HUES64 (cell line): ENCODE data around the gene SMYD4.
"Not testable (repeated sequence)": the region's sequence is repeated elsewhere in the genome, so short reads cannot be mapped to it uniquely, and the experiment has no call there.

Experiments used
- H3K27ac ChIP-seq: 2 replicates; pipeline ENCODE4 v1.7.0; 2013; ENCODE audit warnings: low read depth, low read length, inconsistent platforms
- H3K27me3 ChIP-seq: 2 replicates; pipeline ENCODE4 v1.6.1; 2013; ENCODE audit warnings: mild to moderate bottlenecking, low read length; ENCODE audit not compliant: insufficient read depth
- H3K36me3 ChIP-seq: 2 replicates; pipeline ENCODE4 v1.6.1; 2013; ENCODE audit warnings: mild to moderate bottlenecking, low read length; ENCODE audit not compliant: insufficient read depth
- H3K4me1 ChIP-seq: 2 replicates; pipeline ENCODE4 v1.6.1; 2013; ENCODE audit warnings: mild to moderate bottlenecking, low read length, moderate library complexity; ENCODE audit not compliant: insufficient read depth
- H3K4me3 ChIP-seq: 2 replicates; pipeline ENCODE4 v1.5.1; 2013; ENCODE audit warnings: mild to moderate bottlenecking, low read length, moderate library complexity
- H3K9ac ChIP-seq: 2 replicates; pipeline ENCODE4 v1.6.1; 2013; ENCODE audit warnings: mild to moderate bottlenecking, low read depth, low read length
- H3K9me3 ChIP-seq: 2 replicates; pipeline ENCODE4 v1.6.1; 2013; ENCODE audit warnings: low read depth, low read length; ENCODE audit not compliant: insufficient read depth
- WGBS: fragments of 150-250, 120-280 bp; methylation state at CpG from one replicate; pipeline ENCODE4 v1.1.7; 2013; ENCODE audit warnings: missing lambda C conversion rate; 5-methylcytosine and 5-hydroxymethylcytosine counted together

Gene SMYD4

DNA sequence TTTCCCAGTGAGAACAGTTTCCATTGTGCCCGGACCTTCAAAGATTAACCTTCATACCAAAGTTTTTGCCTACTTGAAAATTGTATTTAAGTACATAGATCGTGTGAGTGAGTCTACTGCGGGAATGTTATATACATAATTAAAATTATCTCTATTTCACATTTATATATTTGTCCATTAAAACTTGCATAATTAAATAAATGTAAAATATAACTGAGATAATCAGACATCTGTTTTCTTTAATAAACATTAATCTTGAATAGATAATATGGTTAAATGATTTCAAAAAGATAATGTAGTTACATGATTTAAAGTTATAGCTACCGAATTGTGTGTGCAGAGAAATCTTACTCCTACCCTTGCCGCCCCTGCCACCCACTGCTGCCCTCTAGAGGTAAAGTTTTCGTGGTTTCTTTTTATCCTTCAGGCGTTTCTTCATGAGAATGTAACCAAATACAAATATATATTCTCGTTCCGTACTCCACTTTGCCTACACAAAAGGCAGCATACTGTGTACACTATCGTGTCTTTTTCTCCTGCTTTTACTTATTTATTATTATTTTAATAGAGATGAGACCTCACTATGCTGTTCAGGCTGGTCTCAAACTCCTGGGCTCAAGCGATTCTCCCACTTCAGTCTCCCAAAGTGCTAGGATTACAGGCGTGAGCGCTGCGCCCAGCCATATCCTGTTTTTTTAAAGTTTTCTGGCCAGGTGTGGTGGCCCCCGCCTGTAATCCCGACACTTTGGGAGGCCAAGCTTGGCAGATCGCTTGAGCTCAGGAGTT lies 35.7 kb upstream of the SMYD4 start:
- Histone ChIP-seq H3K27ac (no peak overlapping the region), H3K9me3 (no peaks in the 10 kb centered on the region), H3K36me3 (peaks cover 38% of the 10 kb centered on the region), H3K4me1 (no peaks in the 10 kb centered on the region), H3K4me3 (no peak overlapping the region), H3K27me3 (no peaks in the 10 kb centered on the region), H3K9ac (no peak overlapping the region)
- 75% methylated on average over 14 of the region's 17 CpGs for WGBS

DNA sequence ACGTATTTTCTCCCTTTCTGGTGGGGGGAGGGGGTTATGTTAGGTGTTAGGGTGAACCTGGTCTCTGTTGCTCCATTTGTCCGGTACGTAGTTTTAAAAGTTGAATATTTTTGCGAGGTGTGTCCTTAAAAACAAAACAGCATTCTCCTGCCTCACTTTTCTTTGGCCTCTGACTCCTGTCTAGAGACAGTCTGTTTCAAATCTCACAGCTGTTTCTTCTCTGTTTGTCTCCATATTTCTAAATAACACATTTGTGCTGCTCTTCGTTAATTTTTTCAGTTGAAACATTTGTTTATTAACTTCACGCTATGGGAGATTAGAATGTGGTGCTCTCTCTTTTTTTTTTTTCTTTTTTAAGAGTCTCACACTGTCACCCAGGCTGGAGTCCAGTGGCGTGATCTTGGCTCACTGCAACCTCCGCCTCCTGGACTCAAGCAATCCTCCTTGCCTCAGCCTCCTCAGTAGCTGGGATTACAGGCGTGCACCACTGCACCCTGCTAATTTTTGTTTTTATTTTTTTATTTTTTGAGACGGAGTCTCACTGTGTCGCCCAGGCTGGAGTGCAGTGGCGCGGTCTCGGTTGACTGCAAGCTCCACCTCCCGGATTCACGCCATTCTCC lies 31.8 kb upstream of the SMYD4 start:
- Histone ChIP-seq H3K36me3 (peaks cover 29% of the 10 kb centered on the region), H3K27ac (no peak overlapping the region), H3K4me1 (no peaks in the 10 kb centered on the region), H3K9me3 (no peaks in the 10 kb centered on the region), H3K27me3 (no peaks in the 10 kb centered on the region), H3K4me3 (no peak overlapping the region), H3K9ac (no peak overlapping the region)
- 97% methylated on average over 15 of the region's 16 CpGs for WGBS

GRCh38 chr17:1860978-1861377 lies 31.3 kb upstream of the SMYD4 start:
- no peak overlapping the region for H3K27ac ChIP-seq
- 98% methylated on average over 11 of the region's 11 CpGs for whole genome bisulfite sequencing
- H3K4me3 ChIP-seq: no peak overlapping the region
- no peaks in the 10 kb centered on the region for H3K27me3 ChIP-seq
- H3K4me1 ChIP-seq: no peaks in the 10 kb centered on the region
- no peak overlapping the region for H3K9ac ChIP-seq
- H3K36me3 ChIP-seq: peaks cover 30% of the 10 kb centered on the region
- no peaks in the 10 kb centered on the region for H3K9me3 ChIP-seq

DNA sequence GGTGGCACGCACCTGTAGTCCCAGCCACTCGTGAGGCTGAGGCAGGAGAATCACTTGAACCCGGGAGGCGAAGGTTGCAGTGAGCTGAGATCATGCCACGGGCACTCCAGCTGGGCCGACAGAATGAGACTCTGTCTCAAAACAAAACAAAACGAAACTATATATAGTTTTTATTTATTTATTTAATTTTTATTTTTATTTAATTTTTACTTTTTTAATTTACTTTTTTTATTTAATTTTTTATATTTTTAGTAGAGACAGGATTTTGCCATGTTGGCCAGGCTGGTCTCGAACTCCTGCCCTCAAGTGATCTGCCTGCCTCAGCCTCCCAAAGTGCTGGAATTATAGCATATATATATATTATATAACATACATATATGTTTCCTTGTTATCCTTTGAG lies 26.8 kb upstream of the SMYD4 start:
- H3K9me3 ChIP-seq: not testable (repeated sequence)
- WGBS: 95% methylated on average over 5 of the region's 8 CpGs

GRCh38 chr17:1853698-1854097 lies 24.0 kb upstream of the SMYD4 start:
- no peak overlapping the region for H3K4me3 ChIP-seq
- no peaks in the 10 kb centered on the region for H3K9me3 ChIP-seq
- H3K36me3 ChIP-seq: peaks cover 66% of the 10 kb centered on the region
- H3K27me3 ChIP-seq: no peaks in the 10 kb centered on the region
- WGBS: 90% methylated on average over 3 of the region's 3 CpGs
- no peak overlapping the region for H3K9ac ChIP-seq
- no peak overlapping the region for H3K27ac ChIP-seq
- no peaks in the 10 kb centered on the region for H3K4me1 ChIP-seq

More for the DNA sequence above, 26.8 kb upstream of the SMYD4 start:
- H3K36me3 ChIP-seq: peaks cover 67% of the 10 kb centered on the region
- not testable (repeated sequence) for H3K9ac ChIP-seq, H3K4me3 ChIP-seq, H3K27ac ChIP-seq, H3K4me1 ChIP-seq, H3K27me3 ChIP-seq

- Histone ChIP-seq H3K9ac (no peak overlapping the region), H3K27ac (no peak overlapping the region), H3K4me1 (no peaks in the 10 kb centered on the region), H3K27me3 (no peaks in the 10 kb centered on the region), H3K36me3 (peaks cover 75% of the 10 kb centered on the region), H3K9me3 (no peaks in the 10 kb centered on the region), H3K4me3 (no peak overlapping the region)
- 92% methylated on average over 5 of the region's 6 CpGs for WGBS
Measured at GRCh38 chr17:1852327-1852726, 22.6 kb upstream of the SMYD4 start.

DNA sequence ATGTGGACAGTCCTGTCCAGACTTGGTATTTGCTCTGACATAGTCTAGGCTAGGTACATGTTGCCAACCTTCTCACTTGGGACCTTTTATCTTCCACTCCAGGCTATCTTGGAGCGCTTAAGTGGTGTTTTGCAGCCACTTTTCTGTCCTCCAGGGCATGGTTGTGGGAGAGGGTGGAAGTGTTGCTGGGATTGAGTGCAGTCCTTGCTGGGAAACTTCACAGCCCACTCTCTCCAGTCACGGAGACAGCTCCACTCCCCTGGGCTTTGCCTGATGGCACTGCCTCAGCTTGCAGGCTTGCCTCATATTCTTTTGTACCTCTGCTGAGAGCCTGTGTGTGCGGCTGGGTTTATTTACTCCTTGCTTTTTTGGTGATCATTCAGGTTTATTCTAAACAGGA lies 17.5 kb upstream of the SMYD4 start:
- H3K9ac ChIP-seq: no peak overlapping the region
- WGBS: 93% methylated on average over 3 of the region's 3 CpGs
- H3K36me3 ChIP-seq: peaks cover 79% of the 10 kb centered on the region
- no peak overlapping the region for H3K27ac ChIP-seq
- H3K4me1 ChIP-seq: no peaks in the 10 kb centered on the region
- no peaks in the 10 kb centered on the region for H3K9me3 ChIP-seq
- no peak overlapping the region for H3K4me3 ChIP-seq
- H3K27me3 ChIP-seq: no peaks in the 10 kb centered on the region

- Histone ChIP-seq H3K36me3 (peaks cover 59% of the 10 kb centered on the region), H3K4me3 (no peak overlapping the region), H3K9ac (no peak overlapping the region), H3K9me3 (no peaks in the 10 kb centered on the region), H3K27ac (no peak overlapping the region), H3K27me3 (no peaks in the 10 kb centered on the region), H3K4me1 (no peaks in the 10 kb centered on the region)
- WGBS: 96% methylated on average over 9 of the region's 9 CpGs
Measured at GRCh38 chr17:1843947-1844346, 14.2 kb upstream of the SMYD4 start.

- H3K9ac ChIP-seq: no peak overlapping the region
- no peaks in the 10 kb centered on the region for H3K27me3 ChIP-seq
- peaks cover 35% of the 10 kb centered on the region for H3K36me3 ChIP-seq
- H3K4me1 ChIP-seq: no peaks in the 10 kb centered on the region
- H3K27ac ChIP-seq: no peak overlapping the region
- H3K9me3 ChIP-seq: no peaks in the 10 kb centered on the region
- H3K4me3 ChIP-seq: no peak overlapping the region
- WGBS: over 99% methylated on average over 4 of the region's 4 CpGs
Measured at GRCh38 chr17:1839516-1839915, 9.8 kb upstream of the SMYD4 start.

- H3K9me3 ChIP-seq: no peaks in the 10 kb centered on the region
- H3K36me3 ChIP-seq: peaks cover 24% of the 10 kb centered on the region
- no peak overlapping the region for H3K9ac ChIP-seq
- H3K27ac ChIP-seq: no peak overlapping the region
- no peaks in the 10 kb centered on the region for H3K4me1 ChIP-seq
- WGBS: 96% methylated on average over 11 of the region's 12 CpGs
- no peaks in the 10 kb centered on the region for H3K27me3 ChIP-seq
- H3K4me3 ChIP-seq: no peak overlapping the region
Measured at GRCh38 chr17:1834380-1835149, 4.9 kb upstream of the SMYD4 start.

DNA sequence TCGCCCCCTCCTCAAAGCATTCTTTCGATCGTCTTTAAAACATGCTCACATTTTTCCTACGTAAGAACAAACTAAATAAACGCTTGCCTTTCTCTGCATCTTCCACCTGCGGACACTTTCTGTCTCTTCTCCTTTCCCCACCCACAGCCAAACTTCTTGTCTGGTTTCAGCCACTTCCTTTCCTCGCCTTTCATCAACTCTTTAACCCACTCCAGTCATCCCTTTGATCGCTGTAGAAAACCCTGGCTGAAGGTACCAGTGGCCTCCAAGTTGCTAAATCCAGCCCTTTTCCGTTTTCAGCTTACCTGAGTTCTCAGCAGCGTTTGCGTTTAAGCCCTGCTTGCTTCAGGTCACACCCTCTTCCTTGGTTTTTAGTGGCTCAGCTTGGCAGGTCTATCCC lies 586 bp upstream of the SMYD4 start:
- under 1% methylated on average over 11 of the region's 11 CpGs for WGBS
- H3K9ac ChIP-seq: peak overlapping the region; percentile 80
- peak overlapping the region; percentile 53; the same call in 1 of the 2 replicates for H3K27ac ChIP-seq
- no peaks in the 10 kb centered on the region for H3K27me3 ChIP-seq
- 0 out of 2 replicates have a peak, but pooled peaks cover 2% of the 10 kb centered on the region for H3K4me1 ChIP-seq
- no peaks in the 10 kb centered on the region for H3K9me3 ChIP-seq
- peaks cover 41% of the 10 kb centered on the region for H3K36me3 ChIP-seq
- peak overlapping the region; percentile 78 for H3K4me3 ChIP-seq
